GM06990 (cell line): ENCODE results near the gene HECTD1.

Source experiments
- DNase-seq: peaks from one replicate; pipeline ENCODE4 v3.0.0-alpha.2; 2011; ENCODE audit not compliant: insufficient read length; ENCODE audit errors: extremely low read depth
- H3K27me3 ChIP-seq: replicated peaks from 2 replicates; pipeline ENCODE4 v1.6.0; 2011; ENCODE audit warnings: low read length; ENCODE audit not compliant: control insufficient read depth, insufficient read depth
- H3K36me3 ChIP-seq: 2 replicates; pipeline ENCODE4 v1.5.1; 2011; ENCODE audit warnings: low read length; ENCODE audit not compliant: control insufficient read depth, insufficient read depth
- H3K4me3 ChIP-seq: replicated peaks from 2 replicates; pipeline ENCODE4 v1.5.1; 2011; ENCODE audit warnings: low read depth, mild to moderate bottlenecking, control low read depth, low read length
- TF ChIP-seq, protein P1 (sequence below): IDR thresholded peaks from 2 replicates; pipeline ENCODE4 v1.5.1; 2011; ENCODE audit warnings: low read length, control low read depth, mild to moderate bottlenecking, inconsistent platforms; ENCODE audit not compliant: insufficient read depth, poor library complexity, severe bottlenecking

The HECTD1 gene

DNA sequence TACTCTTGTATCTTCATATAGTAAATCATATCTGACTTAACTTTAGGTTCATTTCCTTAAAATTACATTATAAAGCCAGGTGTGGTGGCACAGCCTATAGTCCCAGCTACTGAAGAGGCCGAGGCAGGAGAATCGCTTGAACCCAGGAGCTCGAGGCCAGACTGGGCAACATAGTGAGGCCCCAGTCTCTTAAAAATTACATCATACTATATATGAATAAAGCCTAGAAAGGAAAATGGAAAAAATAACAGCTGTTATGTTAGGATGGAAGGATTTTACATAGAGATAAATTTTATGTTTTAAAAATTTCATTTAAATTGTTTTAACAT is 4.2 kb downstream of the HECTD1 start:
- Histone ChIP-seq H3K27me3 (no peaks in the 10 kb centered on the region), H3K36me3 (peaks cover 2% of the 10 kb centered on the region), H3K4me3 (no peak overlapping the region)
- TF ChIP-seq, protein P1, sequence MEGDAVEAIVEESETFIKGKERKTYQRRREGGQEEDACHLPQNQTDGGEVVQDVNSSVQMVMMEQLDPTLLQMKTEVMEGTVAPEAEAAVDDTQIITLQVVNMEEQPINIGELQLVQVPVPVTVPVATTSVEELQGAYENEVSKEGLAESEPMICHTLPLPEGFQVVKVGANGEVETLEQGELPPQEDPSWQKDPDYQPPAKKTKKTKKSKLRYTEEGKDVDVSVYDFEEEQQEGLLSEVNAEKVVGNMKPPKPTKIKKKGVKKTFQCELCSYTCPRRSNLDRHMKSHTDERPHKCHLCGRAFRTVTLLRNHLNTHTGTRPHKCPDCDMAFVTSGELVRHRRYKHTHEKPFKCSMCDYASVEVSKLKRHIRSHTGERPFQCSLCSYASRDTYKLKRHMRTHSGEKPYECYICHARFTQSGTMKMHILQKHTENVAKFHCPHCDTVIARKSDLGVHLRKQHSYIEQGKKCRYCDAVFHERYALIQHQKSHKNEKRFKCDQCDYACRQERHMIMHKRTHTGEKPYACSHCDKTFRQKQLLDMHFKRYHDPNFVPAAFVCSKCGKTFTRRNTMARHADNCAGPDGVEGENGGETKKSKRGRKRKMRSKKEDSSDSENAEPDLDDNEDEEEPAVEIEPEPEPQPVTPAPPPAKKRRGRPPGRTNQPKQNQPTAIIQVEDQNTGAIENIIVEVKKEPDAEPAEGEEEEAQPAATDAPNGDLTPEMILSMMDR, result no peak
- DNase-seq, result no peak

DNA sequence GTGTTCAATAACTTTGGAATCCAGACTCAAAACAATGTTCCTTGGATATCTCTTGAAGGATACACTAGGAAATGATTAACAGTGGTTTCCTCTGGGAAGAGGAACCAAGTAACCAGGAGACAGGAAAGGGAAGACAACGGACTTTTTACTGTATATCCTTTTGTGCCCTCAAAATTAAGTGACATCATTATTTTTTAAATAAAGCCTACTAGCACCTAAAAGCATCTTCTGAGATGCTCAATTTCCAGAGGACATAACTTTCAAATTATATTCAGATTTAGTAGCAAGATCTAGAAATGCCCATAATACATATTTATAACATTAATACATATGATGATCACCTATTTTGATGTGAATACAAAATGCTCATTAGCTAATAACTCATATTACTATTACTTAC is 6.5 kb downstream of the HECTD1 start:
- H3K36me3 ChIP-seq, result peaks cover 2% of the 10 kb centered on the region
- H3K4me3 ChIP-seq, result no peak overlapping the region
- H3K27me3 ChIP-seq, result no peaks in the 10 kb centered on the region
- TF ChIP-seq, protein P1, result no peak
- DNase-seq, result no peak

DNA sequence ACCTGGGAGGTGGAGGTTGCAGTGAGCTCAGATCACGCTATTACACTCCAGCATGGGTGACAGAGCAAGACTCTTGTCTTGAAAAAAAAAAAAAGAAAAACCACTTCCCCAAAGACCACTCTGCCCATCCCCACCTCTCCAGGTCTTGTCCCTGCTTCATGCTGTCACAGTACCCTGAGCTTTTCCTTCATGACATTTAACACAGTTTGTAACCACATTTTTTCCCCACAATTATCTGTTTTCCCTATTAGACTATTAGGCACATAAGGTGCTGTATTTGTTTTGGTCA is 6.9 kb downstream of the HECTD1 start:
- no peak overlapping the region for H3K4me3 ChIP-seq
- DNase-seq, result no peak
- H3K36me3 ChIP-seq, result peaks cover 2% of the 10 kb centered on the region
- H3K27me3 ChIP-seq, result no peaks in the 10 kb centered on the region
- TF ChIP-seq, protein P1, result no peak

- DNase-seq, result no peak
- no peak overlapping the region for H3K4me3 ChIP-seq
- no peaks in the 10 kb centered on the region for H3K27me3 ChIP-seq
- H3K36me3 ChIP-seq, result no peaks in the 10 kb centered on the region; the same call in none of the 2 replicates
- TF ChIP-seq, protein P1, result no peak
Measured at GRCh38 chr14:31197671-31198070, 9.9 kb downstream of the HECTD1 start.

DNA sequence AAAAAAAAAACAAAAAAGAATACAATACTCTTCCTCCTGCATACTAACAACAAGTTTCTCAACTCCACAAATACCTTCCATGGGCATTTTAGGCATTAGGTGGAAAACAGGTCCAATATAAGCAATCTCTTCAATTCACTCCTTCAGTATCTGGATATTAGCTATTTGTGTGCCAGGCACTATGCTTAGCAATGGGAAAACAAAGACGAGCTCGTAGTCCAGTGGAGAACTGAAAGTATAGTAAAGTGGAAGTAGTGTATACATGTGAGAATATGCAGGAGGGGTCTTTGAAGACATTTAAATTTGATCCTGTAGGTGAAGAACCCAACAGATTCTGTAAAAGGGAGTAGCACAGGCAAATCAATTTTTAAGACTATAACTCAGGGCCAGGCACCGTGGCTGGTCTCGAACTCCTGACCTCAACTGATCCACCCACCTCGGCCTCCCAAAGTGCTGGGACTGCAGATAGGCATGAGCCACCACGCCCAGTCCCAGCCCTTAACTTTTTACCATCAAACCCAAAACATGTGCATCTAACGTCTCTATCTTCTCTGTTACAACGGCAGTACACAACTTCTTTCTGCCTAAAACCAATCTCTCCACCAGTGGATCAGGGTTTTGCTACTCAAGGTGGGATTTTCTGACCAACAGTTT is 10.6 kb downstream of the HECTD1 start:
- TF ChIP-seq, protein P1, result no peak
- DNase-seq, result no peak
- Histone ChIP-seq H3K4me3 (no peak overlapping the region), H3K27me3 (no peaks in the 10 kb centered on the region), H3K36me3 (no peaks in the 10 kb centered on the region; the same call in none of the 2 replicates)

GRCh38 chr14:31194661-31195060 is 12.9 kb downstream of the HECTD1 start:
- Histone ChIP-seq H3K4me3 (no peak overlapping the region), H3K36me3 (peaks cover 2% of the 10 kb centered on the region), H3K27me3 (no peaks in the 10 kb centered on the region)
- no peak for DNase-seq
- TF ChIP-seq, protein P1, result no peak
